ENCODE measurements around the gene ADSL.

The ADSL gene

DNA sequence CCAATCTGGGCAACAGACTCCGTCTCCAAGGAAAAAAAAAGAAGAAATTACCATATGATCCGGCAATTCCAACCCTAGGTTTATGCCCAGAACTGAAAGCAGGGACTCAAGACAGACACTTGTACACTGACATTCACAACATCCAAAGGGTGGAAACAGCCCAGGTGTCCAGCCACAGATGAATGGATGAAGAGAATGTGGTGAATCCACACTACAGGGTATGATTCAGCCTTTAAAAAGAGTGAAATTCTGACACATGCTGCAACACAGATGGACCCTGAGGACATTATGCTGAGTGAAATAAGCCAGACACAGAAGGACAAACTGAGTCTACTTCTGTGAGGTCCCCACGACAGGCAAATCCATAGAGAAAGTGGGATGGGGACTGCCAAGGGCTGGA lies 68.0 kb downstream of the ADSL start:
- H3K27me3 ChIP-seq (ENCODE audit: insufficient read depth, low read length) = no peaks in the 10 kb centered on the region
- H2AFZ ChIP-seq (ENCODE audit: low read depth, low read length) = no peak overlapping the region
- H3K36me3 ChIP-seq (ENCODE audit: insufficient read depth, low read length) = peaks cover 56% of the 10 kb centered on the region
- no peaks in the 10 kb centered on the region for H3K4me1 ChIP-seq (ENCODE audit: insufficient read depth, low read length)
- H3K4me3 ChIP-seq (ENCODE audit: low read length) = no peak overlapping the region
- no peaks in the 10 kb centered on the region for H3K9me3 ChIP-seq (ENCODE audit: low read length)

DNA sequence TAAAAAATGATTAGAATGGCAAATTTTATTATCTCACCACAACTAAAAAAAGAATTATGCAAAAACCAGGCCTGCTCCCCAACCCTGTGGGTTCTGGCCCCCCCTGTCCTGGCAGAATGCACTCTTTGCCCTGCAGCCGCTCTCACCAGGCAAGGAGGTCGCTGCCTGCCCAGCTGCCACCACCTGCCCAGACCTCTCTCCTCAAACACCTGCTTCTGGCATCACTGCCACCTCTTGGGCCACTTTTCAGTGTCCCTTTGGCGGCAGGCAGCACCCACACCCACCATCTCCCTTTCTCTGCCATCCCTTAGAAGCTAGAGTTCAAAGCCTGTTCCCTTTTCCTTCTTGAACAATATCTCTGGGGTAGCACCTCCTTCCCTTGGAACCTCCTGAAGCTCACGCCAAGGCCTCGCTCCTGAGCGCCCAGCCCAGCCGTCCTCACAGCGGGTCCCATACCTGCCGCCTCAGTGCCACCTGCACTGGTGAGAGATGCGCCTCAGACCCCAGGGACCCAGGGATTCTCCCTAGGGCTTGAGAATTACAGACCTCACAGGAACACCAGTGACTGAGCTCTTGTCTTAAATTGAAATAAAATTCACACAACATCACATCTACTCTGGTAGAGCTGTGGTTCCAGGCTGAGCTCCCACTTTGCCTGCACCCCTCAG lies 68.7 kb downstream of the ADSL start:
- no peaks in the 10 kb centered on the region for H3K9me3 ChIP-seq (ENCODE audit: low read length)
- H3K4me1 ChIP-seq (ENCODE audit: insufficient read depth, low read length) = no peaks in the 10 kb centered on the region
- peaks cover 57% of the 10 kb centered on the region for H3K36me3 ChIP-seq (ENCODE audit: insufficient read depth, low read length)
- H3K4me3 ChIP-seq (ENCODE audit: low read length) = no peak overlapping the region
- no peak overlapping the region for H2AFZ ChIP-seq (ENCODE audit: low read depth, low read length)
- no peaks in the 10 kb centered on the region for H3K27me3 ChIP-seq (ENCODE audit: insufficient read depth, low read length)

- H3K36me3 ChIP-seq (ENCODE audit: insufficient read depth, low read length) = peaks cover 57% of the 10 kb centered on the region
- no peaks in the 10 kb centered on the region for H3K4me1 ChIP-seq (ENCODE audit: insufficient read depth, low read length)
- no peaks in the 10 kb centered on the region for H3K9me3 ChIP-seq (ENCODE audit: low read length)
- H3K27me3 ChIP-seq (ENCODE audit: insufficient read depth, low read length) = no peaks in the 10 kb centered on the region
- no peak overlapping the region for H2AFZ ChIP-seq (ENCODE audit: low read depth, low read length)
- no peak overlapping the region for H3K4me3 ChIP-seq (ENCODE audit: low read length)
These were observed 69.4 kb downstream of the ADSL start for GRCh38 chr22:40415531-40416266.

- H3K4me3 ChIP-seq (ENCODE audit: low read length) = no peak overlapping the region
- peaks cover 57% of the 10 kb centered on the region for H3K36me3 ChIP-seq (ENCODE audit: insufficient read depth, low read length)
- no peaks in the 10 kb centered on the region for H3K27me3 ChIP-seq (ENCODE audit: insufficient read depth, low read length)
- no peaks in the 10 kb centered on the region for H3K4me1 ChIP-seq (ENCODE audit: insufficient read depth, low read length)
- H2AFZ ChIP-seq (ENCODE audit: low read depth, low read length) = no peak overlapping the region
- no peaks in the 10 kb centered on the region for H3K9me3 ChIP-seq (ENCODE audit: low read length)
These were observed 69.9 kb downstream of the ADSL start for GRCh38 chr22:40416267-40416570.

DNA sequence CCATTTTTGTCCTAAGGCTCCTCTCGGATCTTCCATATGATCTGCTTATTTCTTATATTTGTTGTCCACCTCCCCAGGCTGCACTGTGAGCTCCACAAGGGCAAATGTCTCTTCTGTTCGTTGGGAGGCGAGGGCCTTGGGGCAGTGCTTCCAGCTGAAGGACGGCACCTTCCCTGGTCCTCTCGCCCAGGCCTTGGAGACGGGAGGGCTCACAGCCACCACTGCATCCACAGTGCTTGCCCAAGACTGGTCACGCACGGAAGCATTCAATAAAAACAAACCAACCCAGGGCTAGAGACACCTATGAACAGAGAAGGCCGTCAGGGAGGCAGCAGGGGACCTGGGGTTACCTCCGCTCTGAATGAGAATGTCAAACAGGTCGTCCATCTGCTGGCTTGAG lies 70.3 kb downstream of the ADSL start:
- Histone ChIP-seq H3K27me3 (ENCODE audit: insufficient read depth, low read length) (no peaks in the 10 kb centered on the region), H2AFZ (ENCODE audit: low read depth, low read length) (no peak overlapping the region), H3K36me3 (ENCODE audit: insufficient read depth, low read length) (peaks cover 55% of the 10 kb centered on the region), H3K4me3 (ENCODE audit: low read length) (no peak overlapping the region), H3K9me3 (ENCODE audit: low read length) (no peaks in the 10 kb centered on the region), H3K4me1 (ENCODE audit: insufficient read depth, low read length) (no peaks in the 10 kb centered on the region)

DNA sequence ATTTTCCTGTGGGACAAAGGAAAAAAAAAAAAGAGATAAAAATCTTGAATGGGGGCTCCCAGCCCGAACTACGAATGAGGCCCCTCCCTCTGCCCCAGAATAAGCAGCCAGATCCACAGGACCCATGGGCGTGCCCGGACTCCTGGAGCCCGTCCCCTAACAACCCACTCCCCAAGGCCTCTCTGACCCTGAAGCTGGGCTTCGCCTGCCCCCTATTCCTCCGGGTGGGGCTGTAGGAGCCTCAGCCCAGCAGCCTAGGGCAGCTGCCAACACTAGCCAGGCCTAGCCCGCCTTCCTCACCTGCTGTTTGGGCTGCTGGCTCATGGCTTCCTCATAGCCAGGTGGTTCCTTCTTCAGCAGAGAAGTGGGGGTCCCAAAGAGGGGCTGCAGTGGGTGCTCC lies 70.7 kb downstream of the ADSL start:
- Histone ChIP-seq H3K27me3 (ENCODE audit: insufficient read depth, low read length) (no peaks in the 10 kb centered on the region), H3K4me1 (ENCODE audit: insufficient read depth, low read length) (no peaks in the 10 kb centered on the region), H2AFZ (ENCODE audit: low read depth, low read length) (no peak overlapping the region), H3K4me3 (ENCODE audit: low read length) (no peak overlapping the region), H3K36me3 (ENCODE audit: insufficient read depth, low read length) (peaks cover 50% of the 10 kb centered on the region), H3K9me3 (ENCODE audit: low read length) (no peaks in the 10 kb centered on the region)

DNA sequence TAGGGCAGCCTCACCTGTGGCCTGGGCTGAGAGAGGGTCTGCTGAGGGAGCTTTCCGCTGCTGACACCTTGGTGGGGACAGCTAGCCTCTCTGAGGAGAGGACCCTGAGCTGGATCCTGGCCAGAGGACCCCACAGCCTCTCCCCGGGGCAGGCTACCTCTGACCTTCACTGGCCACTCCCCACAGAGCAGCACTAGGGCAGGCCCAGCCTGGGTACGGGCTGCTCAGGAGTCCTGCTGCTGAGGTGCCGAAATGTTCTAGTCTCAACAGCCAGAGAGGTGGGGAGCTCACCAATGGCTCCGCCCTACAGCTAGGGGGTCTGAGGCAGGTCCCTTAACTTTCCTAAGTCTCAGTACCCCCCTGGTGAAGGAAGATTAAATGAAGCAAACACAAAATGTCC lies 71.6 kb downstream of the ADSL start:
- H3K4me3 ChIP-seq (ENCODE audit: low read length) = no peak overlapping the region

DNA sequence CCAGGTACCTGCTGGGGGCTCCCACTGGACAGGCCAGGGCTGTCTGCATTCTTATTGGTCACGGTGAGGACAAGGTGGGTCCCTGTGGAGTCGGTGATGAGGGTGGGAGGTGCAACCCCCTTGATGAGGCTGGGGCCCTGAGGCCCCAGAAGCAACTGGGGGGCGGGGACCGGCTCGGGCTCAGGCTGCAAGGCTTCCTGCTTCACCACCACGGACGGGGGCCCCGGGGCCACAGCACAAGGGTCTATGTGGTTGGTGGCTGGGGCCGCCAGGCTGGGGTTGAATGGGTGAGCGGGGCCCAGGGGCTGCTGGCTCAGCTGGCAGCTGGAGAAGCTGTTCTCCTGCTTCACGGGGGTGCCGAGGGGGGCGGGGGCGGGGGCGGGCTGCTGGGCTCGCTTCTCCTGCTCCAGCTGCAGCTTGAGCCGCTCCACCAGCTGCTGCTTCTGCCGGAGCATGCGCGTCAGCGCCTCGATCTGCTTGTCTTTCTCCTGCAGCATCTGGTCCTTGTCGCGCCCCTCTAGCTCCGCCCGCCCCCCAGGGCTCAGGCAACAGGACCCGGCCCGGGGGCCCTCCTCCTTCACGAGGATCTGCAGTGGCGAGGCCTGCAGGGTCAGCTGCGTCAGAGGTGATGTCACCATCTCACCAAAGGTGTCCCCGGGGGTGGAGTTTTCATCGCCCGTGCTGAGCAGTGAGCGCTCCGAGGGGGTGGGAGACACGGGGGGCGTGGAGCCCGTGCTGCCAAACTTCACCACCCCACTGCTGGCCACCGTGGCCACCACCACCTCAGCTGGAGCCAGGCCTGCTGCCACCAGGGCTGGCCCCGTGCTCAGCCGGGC lies 72.3 kb downstream of the ADSL start:
- no peak overlapping the region for H2AFZ ChIP-seq (ENCODE audit: low read depth, low read length)
- no peak overlapping the region for H3K4me3 ChIP-seq (ENCODE audit: low read length)
- no peaks in the 10 kb centered on the region for H3K9me3 ChIP-seq (ENCODE audit: low read length)
- no peaks in the 10 kb centered on the region for H3K27me3 ChIP-seq (ENCODE audit: insufficient read depth, low read length)
- H3K36me3 ChIP-seq (ENCODE audit: insufficient read depth, low read length) = peaks cover 61% of the 10 kb centered on the region
- no peaks in the 10 kb centered on the region for H3K4me1 ChIP-seq (ENCODE audit: insufficient read depth, low read length)

More for the DNA sequence above, 71.6 kb downstream of the ADSL start:
- H3K4me1 ChIP-seq (ENCODE audit: insufficient read depth, low read length) = no peaks in the 10 kb centered on the region
- H3K27me3 ChIP-seq (ENCODE audit: insufficient read depth, low read length) = no peaks in the 10 kb centered on the region
- no peaks in the 10 kb centered on the region for H3K9me3 ChIP-seq (ENCODE audit: low read length)
- no peak overlapping the region for H2AFZ ChIP-seq (ENCODE audit: low read depth, low read length)
- peaks cover 54% of the 10 kb centered on the region for H3K36me3 ChIP-seq (ENCODE audit: insufficient read depth, low read length)

- Histone ChIP-seq H3K4me3 (ENCODE audit: low read length) (no peak overlapping the region), H3K27me3 (ENCODE audit: insufficient read depth, low read length) (no peaks in the 10 kb centered on the region), H3K9me3 (ENCODE audit: low read length) (no peaks in the 10 kb centered on the region), H3K36me3 (ENCODE audit: insufficient read depth, low read length) (peaks cover 69% of the 10 kb centered on the region), H2AFZ (ENCODE audit: low read depth, low read length) (no peak overlapping the region), H3K4me1 (ENCODE audit: insufficient read depth, low read length) (no peaks in the 10 kb centered on the region)
These were observed 73.4 kb downstream of the ADSL start for GRCh38 chr22:40419718-40420117.

DNA sequence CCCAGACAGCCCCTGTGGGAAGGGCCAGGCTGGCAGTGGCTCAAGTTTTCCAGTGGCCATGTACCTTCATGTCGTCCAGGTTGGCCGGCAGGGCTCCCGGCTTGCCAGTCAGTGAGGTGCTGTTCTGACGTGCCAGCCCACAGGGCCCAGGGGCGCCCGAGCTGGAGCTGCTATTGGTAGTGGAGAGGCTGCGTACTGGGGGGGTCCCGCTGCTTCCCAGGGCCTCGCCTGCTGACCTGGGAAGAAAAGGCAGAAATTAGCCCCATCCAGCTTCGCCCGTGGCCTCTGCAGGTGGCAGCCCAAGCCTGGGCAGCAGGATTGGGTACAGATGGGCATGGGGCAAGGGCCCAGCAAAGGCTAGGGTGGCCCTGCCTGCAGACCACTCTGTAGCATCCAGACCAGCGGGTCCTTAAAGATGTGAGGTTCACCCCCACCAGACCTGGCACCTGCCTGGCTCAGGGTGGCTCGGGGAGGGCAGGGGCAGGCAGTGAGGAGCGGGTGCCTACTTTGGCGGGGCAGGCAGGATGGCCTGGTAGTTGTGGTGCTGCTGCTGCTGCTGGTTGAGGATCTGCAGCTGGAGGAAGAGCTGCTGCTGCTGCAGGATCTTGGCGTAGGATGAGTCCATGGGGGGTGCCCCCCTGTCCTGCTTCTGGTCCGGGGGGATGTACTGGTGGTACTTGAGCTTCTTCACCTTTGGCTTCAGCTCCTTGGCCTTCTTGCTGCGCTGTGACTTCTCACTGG lies 74.2 kb downstream of the ADSL start:
- no peak overlapping the region for H2AFZ ChIP-seq (ENCODE audit: low read depth, low read length)
- peaks cover 73% of the 10 kb centered on the region for H3K36me3 ChIP-seq (ENCODE audit: insufficient read depth, low read length)
- H3K9me3 ChIP-seq (ENCODE audit: low read length) = no peaks in the 10 kb centered on the region
- no peaks in the 10 kb centered on the region for H3K27me3 ChIP-seq (ENCODE audit: insufficient read depth, low read length)
- no peak overlapping the region for H3K4me3 ChIP-seq (ENCODE audit: low read length)
- H3K4me1 ChIP-seq (ENCODE audit: insufficient read depth, low read length) = no peaks in the 10 kb centered on the region

DNA sequence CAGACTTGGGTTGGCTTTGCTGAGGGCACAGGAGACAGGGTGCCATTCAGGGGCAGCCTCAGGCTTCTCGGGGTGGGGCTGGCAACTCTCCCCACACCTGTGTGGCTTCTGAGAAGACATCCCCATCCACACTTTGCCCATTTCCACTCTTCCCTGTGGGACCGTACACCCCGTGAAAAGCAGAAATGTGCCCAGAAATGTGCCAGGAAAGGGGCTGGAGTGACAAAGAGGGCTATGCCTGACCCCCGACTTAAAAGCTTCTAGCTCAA lies 74.7 kb downstream of the ADSL start:
- H3K4me1 ChIP-seq (ENCODE audit: insufficient read depth, low read length) = no peaks in the 10 kb centered on the region
- H2AFZ ChIP-seq (ENCODE audit: low read depth, low read length) = no peak overlapping the region
- H3K27me3 ChIP-seq (ENCODE audit: insufficient read depth, low read length) = no peaks in the 10 kb centered on the region
- H3K9me3 ChIP-seq (ENCODE audit: low read length) = no peaks in the 10 kb centered on the region
- H3K4me3 ChIP-seq (ENCODE audit: low read length) = no peak overlapping the region
- H3K36me3 ChIP-seq (ENCODE audit: insufficient read depth, low read length) = peaks cover 72% of the 10 kb centered on the region

DNA sequence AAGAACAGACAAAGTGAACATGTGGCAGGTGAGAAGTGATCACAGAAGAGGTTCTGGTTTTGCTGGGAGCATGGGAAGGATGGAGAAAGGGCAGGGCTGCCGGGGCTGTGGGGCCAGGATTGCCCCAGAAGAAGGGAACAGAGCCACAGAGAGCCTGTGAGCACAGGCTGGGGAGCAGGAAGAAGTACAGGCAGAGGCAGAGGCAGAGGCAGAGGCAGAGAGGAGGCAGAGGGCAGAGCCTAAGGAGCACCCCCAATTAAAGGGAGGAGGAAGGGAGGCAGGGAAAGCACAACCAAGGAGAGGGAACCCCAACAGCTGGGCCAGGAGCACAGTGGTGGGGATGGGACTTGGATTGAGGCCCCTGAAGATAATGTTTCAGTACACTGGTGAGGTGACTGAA lies 75.6 kb downstream of the ADSL start:
- Histone ChIP-seq H3K9me3 (ENCODE audit: low read length) (no peaks in the 10 kb centered on the region), H3K27me3 (ENCODE audit: insufficient read depth, low read length) (no peaks in the 10 kb centered on the region), H3K36me3 (ENCODE audit: insufficient read depth, low read length) (peaks cover 75% of the 10 kb centered on the region), H3K4me1 (ENCODE audit: insufficient read depth, low read length) (no peaks in the 10 kb centered on the region), H3K4me3 (ENCODE audit: low read length) (no peak overlapping the region), H2AFZ (ENCODE audit: low read depth, low read length) (no peak overlapping the region)

Measured in neuron (in vitro differentiated cells).